ENCODE results near the gene PARVB. TPM values are rescaled to one million over a fixed set of nuclear protein-coding genes. Genes with fewer than 3 reads are reported as not detected.
"Not testable (repeated sequence)": the region's sequence is repeated elsewhere in the genome, so short reads cannot be mapped to it uniquely, and the experiment has no call there.

Gene PARVB
- total RNA-seq, 1 experiment from 2014 or later: 106 TPM

GRCh38 chr22:44091751-44092150 is 67.6 kb downstream of the PARVB start:
- DNase-seq (ENCODE audit: low read depth): no peak
- in situ Hi-C loops (cut with HindIII; ENCODE audit: low pct_unique_long_range_greater_than_20kb, low sequenced_read_pairs): no loop called here

- no peak for DNase-seq (ENCODE audit: low read depth)
- in situ Hi-C loops (cut with HindIII; ENCODE audit: low pct_unique_long_range_greater_than_20kb, low sequenced_read_pairs): no loop called here
Measured at GRCh38 chr22:44092636-44093220, 68.6 kb downstream of the PARVB start.

GRCh38 chr22:44093791-44094190 is 69.7 kb downstream of the PARVB start:
- no peak for DNase-seq (ENCODE audit: low read depth)
- in situ Hi-C loops (cut with HindIII; ENCODE audit: low pct_unique_long_range_greater_than_20kb, low sequenced_read_pairs): no loop called here

- in situ Hi-C loops (cut with HindIII; ENCODE audit: low pct_unique_long_range_greater_than_20kb, low sequenced_read_pairs): no loop called here
- DNase-seq (ENCODE audit: low read depth): no peak
Measured at GRCh38 chr22:44094751-44095302, 70.7 kb downstream of the PARVB start.

GRCh38 chr22:44096736-44097135 is 72.6 kb downstream of the PARVB start:
- in situ Hi-C loops (cut with HindIII; ENCODE audit: low pct_unique_long_range_greater_than_20kb, low sequenced_read_pairs): no loop called here
- no peak for DNase-seq (ENCODE audit: low read depth)

GRCh38 chr22:44097263-44098020 is 73.3 kb downstream of the PARVB start:
- no peak for DNase-seq (ENCODE audit: low read depth)
- in situ Hi-C loops (cut with HindIII; ENCODE audit: low pct_unique_long_range_greater_than_20kb, low sequenced_read_pairs): no loop called here

- no peak for DNase-seq (ENCODE audit: low read depth)
- in situ Hi-C loops (cut with HindIII; ENCODE audit: low pct_unique_long_range_greater_than_20kb, low sequenced_read_pairs): no loop called here
Measured at GRCh38 chr22:44098021-44098739, 74.1 kb downstream of the PARVB start.

- in situ Hi-C loops (cut with HindIII; ENCODE audit: low pct_unique_long_range_greater_than_20kb, low sequenced_read_pairs): no loop called here
- DNase-seq (ENCODE audit: low read depth): no peak
Measured at GRCh38 chr22:44098966-44099530, 74.9 kb downstream of the PARVB start.

- no peak for DNase-seq (ENCODE audit: low read depth)
- in situ Hi-C loops (cut with HindIII; ENCODE audit: low pct_unique_long_range_greater_than_20kb, low sequenced_read_pairs): no loop called here
Measured at GRCh38 chr22:44099696-44100095, 75.6 kb downstream of the PARVB start.

- DNase-seq (ENCODE audit: low read depth): no peak
- in situ Hi-C loops (cut with HindIII; ENCODE audit: low pct_unique_long_range_greater_than_20kb, low sequenced_read_pairs): no loop called here
Measured at GRCh38 chr22:44100411-44100810, 76.3 kb downstream of the PARVB start.

- DNase-seq (ENCODE audit: low read depth): no peak
- in situ Hi-C loops (cut with HindIII; ENCODE audit: low pct_unique_long_range_greater_than_20kb, low sequenced_read_pairs): no loop called here
Measured at GRCh38 chr22:44102121-44102520, 78.0 kb downstream of the PARVB start.

GRCh38 chr22:44102856-44103255 is 78.8 kb downstream of the PARVB start:
- no peak for DNase-seq (ENCODE audit: low read depth)
- in situ Hi-C loops (cut with HindIII; ENCODE audit: low pct_unique_long_range_greater_than_20kb, low sequenced_read_pairs): no loop called here

- in situ Hi-C loops (cut with HindIII; ENCODE audit: low pct_unique_long_range_greater_than_20kb, low sequenced_read_pairs): no loop called here
Measured at GRCh38 chr22:44103735-44104480, 79.8 kb downstream of the PARVB start.

GRCh38 chr22:44107340-44107739 is 83.2 kb downstream of the PARVB start:
- in situ Hi-C loops (cut with HindIII; ENCODE audit: low pct_unique_long_range_greater_than_20kb, low sequenced_read_pairs): no loop called here
- no peak for DNase-seq (ENCODE audit: low read depth)

More at GRCh38 chr22:44103735-44104480, 79.8 kb downstream of the PARVB start:
- no peak for DNase-seq (ENCODE audit: low read depth)

GRCh38 chr22:44108076-44108475 is 84.0 kb downstream of the PARVB start:
- in situ Hi-C loops (cut with HindIII; ENCODE audit: low pct_unique_long_range_greater_than_20kb, low sequenced_read_pairs): no loop called here
- no peak for DNase-seq (ENCODE audit: low read depth)

- no peak for DNase-seq (ENCODE audit: low read depth)
- in situ Hi-C loops (cut with HindIII; ENCODE audit: low pct_unique_long_range_greater_than_20kb, low sequenced_read_pairs): no loop called here
Measured at GRCh38 chr22:44108806-44109385, 84.8 kb downstream of the PARVB start.

- in situ Hi-C loops (cut with HindIII; ENCODE audit: low pct_unique_long_range_greater_than_20kb, low sequenced_read_pairs): no loop called here
- DNase-seq (ENCODE audit: low read depth): no peak
Measured at GRCh38 chr22:44109416-44109815, 85.3 kb downstream of the PARVB start.

- in situ Hi-C loops (cut with HindIII; ENCODE audit: low pct_unique_long_range_greater_than_20kb, low sequenced_read_pairs); DNase-seq (ENCODE audit: low read depth): not testable (repeated sequence)
Measured at GRCh38 chr22:44110656-44111055, 86.6 kb downstream of the PARVB start.

All from Caki2 (cell line).